LHCN-M2 (cell line): ENCODE results near the gene ZNFX1. TPM values are rescaled to one million over a fixed set of nuclear protein-coding genes. Genes with fewer than 3 reads are reported as not detected.

ENCODE experiments used
- DNase-seq: peaks from one replicate; pipeline ENCODE4 v3.0.0-alpha.2; 2012; ENCODE audit warnings: low read depth
- total RNA-seq: library from RNA; depleted of rRNA; stranded (reverse); fragments of >200 nt; gene quantifications from 2 replicates; pipeline ENCODE4 v1.2.3, GENCODE V29; 2014

The ZNFX1 gene
- total RNA-seq, 1 experiment from 2014 or later: 55.8 TPM

- no peak for DNase-seq
Measured at GRCh38 chr20:49292010-49292409, 14.2 kb upstream of the ZNFX1 start.

DNA sequence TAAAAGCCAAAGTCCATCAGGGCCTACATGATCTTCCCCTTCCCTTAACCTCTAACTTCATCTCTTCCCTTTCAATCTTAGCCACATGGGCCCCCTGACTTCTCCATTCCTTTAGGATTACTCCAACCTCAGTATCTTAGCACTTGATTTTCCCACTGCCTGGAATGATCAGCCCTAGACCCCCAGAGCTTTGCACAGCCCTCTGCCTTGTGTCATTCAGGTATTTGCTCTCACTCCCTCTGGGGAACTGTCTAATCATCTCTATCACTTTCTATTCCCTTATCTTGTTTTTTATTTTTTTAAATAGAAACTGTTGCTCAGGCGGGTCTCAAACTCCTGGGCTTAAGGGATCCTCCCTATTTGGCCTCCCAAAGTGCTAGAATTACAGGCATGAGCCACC lies 13.3 kb upstream of the ZNFX1 start:
- DNase-seq: no peak

DNA sequence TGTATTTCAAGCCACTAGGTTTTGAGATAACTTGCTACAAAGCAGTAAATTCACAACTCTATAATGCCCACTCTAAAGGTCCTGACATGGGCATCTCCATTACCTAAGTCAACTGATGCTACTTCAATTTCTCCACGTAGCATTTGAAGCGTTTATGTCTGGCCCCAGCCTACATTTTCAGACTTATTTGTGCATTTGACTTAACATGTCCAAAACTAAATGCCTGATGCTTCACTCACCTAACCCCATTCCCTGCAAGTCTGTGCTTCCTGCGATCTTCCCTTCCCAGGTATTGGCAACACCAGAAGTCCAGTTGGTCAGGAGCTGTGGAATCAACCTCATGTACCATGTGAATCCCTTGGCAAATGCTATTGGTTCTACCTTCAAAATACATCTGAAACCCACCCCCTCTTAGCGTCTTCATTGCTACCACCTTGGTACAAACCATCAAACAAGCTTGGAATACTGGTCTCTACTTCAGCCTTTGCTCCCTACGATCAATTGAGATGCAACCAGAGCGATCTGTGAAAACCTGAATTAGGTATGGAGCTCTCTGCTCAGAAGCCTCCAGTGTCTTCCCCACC lies 12.8 kb upstream of the ZNFX1 start:
- DNase-seq: no peak

GRCh38 chr20:49288784-49289696 lies 11.2 kb upstream of the ZNFX1 start:
- DNase-seq: no peak

DNA sequence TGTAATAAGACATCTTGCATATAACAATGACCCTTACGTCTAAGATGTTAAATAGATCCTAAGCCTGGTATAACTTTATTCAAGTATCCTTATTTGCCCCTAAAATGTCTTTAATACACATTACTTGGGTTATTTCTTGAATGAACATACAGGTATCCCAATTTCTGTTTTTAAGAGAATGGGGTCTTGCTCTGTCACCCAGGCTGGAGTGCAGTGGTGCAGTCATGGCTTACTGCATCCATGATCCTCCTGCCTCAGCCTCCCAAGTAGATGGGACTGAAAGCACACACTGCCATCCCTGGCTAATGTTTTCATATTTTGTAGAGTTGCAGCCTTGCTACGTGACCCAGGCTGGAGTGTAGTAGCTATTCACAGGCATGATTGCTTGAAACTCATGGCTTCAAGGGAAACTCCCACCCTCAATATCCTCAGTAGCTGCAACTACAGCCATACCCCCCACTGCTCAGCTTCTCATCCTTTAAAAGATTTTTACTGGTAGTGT lies 10.4 kb upstream of the ZNFX1 start:
- no peak for DNase-seq

DNA sequence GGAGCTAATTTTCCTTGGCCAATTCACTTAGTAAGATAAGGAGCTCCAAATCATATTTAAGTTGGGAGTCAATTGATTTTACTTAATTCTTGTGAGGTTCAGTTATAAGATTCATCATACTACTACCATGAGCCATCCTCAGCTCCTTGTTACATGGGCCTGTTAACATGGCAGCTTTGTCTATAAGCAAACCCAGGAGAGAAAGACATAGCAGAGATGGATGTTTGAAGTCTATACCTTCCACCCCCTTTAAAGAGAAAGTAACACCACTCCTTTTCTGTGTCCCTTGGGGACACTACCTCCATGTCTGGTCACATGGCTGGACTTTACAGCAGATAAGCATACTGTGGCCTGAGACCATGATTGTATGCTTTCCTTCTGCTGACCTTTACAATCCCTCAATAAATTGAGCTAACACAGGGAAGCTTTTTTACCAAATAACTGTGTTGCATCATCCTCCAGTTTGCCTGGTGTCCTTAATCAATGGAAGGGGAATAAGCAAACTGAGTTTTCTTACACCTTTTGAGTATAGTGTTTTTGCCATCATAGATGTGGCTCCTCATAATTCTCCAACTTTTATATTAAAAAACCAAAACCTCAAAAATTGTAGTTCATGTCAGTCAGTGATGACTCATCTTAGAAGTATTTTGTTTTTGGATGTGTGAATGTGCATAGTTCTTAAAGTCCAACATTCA lies 9.8 kb upstream of the ZNFX1 start:
- DNase-seq: peak; percentile 75

- DNase-seq: peak; percentile 62
Measured at GRCh38 chr20:49286689-49287551, 9.1 kb upstream of the ZNFX1 start.

- DNase-seq: no peak
Measured at GRCh38 chr20:49285813-49286494, 8.1 kb upstream of the ZNFX1 start.

DNA sequence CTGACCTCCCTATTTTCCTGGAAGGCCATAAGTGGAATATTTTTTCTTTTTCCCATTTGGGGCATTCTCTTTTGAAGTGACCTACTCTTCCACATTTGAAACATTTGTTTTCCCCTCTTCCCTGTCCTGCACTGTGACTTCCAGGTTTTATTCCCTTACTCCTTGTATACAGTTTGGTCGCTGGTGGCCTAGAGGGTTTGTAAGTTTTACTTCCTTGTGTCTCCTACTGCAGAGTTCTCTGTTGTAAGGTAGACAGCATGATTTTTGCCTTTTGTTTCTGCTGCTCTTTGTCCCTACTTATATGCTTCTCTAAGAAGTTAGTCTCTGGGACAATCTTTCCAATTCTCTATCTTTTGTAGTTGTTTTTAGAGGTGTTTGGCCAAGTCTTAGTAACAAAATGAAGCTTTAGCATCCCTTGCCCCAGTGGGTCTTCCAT lies 7.4 kb upstream of the ZNFX1 start:
- DNase-seq: no peak

DNA sequence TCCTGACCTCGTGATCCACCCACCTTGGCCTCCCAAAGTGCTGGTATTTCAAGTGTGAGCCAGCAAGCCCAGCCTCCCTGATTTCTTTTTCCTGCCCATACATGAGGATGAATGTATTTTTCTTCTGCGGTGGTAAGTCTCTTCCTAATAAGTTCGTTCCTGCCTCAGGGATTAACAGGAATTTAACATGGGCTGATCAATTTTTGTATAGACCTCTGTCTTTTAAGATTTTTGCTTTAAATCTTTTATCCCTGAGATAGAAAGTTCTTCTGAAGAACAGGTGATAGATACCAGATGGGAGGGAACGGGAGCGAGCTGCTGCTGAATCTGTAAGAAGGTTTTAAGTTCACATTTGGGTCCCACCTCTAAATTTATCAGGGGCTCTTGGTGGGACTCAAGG lies 7.0 kb upstream of the ZNFX1 start:
- no peak for DNase-seq

- DNase-seq: no peak
Measured at GRCh38 chr20:49283703-49284625, 6.1 kb upstream of the ZNFX1 start.

GRCh38 chr20:49283176-49283702 lies 5.4 kb upstream of the ZNFX1 start:
- no peak for DNase-seq

GRCh38 chr20:49282584-49283171 lies 4.8 kb upstream of the ZNFX1 start:
- DNase-seq: no peak

DNA sequence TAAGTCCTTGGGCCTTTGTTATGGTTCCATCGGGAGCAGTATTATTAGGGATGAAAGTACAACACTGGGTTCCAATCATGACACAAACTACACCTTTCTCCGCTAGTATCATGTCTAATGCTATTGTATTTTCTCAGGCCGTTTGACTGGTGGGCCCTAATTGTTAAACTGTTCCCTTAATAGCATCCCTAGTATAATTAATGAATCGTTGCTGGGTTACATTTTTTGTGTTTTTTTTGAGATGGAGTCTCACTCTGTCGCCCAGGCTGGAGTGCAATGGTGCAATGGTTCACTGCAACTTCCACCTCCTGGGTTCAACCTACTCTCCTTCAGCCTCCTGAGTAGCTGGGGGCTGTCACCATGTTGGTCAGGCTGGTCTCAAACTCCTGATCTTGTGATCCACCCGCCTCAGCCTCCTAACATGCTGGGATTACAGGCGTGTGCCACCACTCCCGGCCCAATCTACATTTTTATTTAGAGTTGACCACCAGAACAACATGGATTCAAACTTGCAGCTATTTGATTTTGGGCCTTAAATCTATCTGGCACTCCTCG lies 4.1 kb upstream of the ZNFX1 start:
- DNase-seq: no peak

DNA sequence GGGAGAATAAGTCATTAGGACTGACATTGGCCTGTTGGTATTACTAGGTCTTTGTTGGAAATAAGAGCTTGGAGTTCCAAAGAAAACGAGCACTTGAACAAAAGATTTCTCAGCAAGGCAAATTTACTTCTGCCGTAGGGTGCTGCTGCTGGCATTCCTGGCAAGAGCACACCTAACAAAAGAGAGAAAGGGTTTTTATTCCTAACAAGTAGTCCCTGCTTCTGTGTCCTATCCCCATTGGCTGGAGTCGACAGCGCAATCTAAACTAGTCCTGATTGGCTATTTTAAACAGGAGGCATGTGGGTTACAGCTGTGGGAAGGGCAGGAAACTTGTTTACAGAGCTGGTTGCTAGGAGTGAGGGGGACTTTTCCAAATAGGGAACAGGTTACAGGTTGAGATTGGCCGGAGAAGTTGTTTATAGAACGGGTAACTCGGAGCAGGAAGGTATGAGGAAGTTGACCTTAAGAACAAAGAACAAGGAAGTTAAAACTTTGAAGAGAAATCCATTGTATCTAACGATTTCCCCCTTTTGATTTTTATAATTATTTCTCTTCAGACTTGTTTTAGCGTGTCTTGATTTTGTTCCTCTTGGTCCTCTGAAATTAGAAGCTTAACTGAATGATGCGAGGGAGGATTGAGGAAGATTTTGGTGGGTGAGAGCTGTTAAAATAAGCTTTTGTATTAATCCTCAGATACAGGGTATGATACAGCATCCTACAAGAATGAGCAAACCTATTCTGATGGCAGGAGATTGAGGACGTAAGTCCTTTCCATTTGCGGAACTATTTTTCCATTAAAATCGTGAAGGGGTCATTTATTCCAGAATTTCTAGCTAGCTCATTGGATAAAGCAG lies 3.4 kb upstream of the ZNFX1 start:
- DNase-seq: peak; percentile 65

DNA sequence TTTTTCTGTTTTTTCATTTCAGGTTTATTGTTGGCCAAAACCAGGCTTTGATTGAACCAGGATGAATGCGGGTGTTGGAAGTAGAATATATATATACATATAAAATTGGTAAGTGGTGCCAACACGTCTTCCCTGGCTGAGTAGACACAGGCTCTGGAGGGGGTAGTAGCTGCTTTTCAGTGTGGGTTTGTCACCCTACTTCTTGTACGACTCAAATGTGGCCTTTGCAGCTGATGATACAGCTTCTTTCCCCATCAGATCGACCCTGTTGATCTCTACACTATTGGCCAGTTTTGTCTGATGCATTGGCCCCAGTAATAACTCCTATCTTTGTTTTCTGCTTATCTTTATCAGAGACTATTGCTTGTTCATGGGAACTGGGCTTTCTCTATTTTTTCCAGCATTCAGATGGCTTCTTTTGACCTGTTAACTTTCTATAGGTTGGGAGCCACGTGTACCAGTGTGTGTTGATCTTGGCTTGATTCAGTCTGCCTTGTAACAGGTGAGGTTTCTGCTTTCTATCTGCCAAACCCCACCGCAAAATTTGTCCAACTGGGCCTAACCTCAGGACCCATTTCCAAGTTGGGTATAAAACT lies 2.7 kb upstream of the ZNFX1 start:
- no peak for DNase-seq
